GM12801 (cell line): Measurements from ENCODE around the gene TTC3.

ENCODE experiments used
- CTCF ChIP-seq: IDR thresholded peaks from one replicate; pipeline ENCODE4 v1.5.1; 2011; ENCODE audit warnings: control low read depth; ENCODE audit not compliant: insufficient read length; ENCODE audit errors: extremely low read depth

The TTC3 gene

GRCh38 chr21:37165586-37165985, 92.5 kb downstream of the TTC3 start:
- no peak for TF ChIP-seq CTCF

GRCh38 chr21:37166733-37167132, 93.7 kb downstream of the TTC3 start:
- TF ChIP-seq CTCF = no peak

- TF ChIP-seq CTCF = no peak
Measured at GRCh38 chr21:37168666-37169065, 95.6 kb downstream of the TTC3 start.

- TF ChIP-seq CTCF = no peak
Measured at GRCh38 chr21:37172646-37173045, 99.6 kb downstream of the TTC3 start.

GRCh38 chr21:37176716-37177115, 103.7 kb downstream of the TTC3 start:
- no peak for TF ChIP-seq CTCF

GRCh38 chr21:37181059-37181458, 108.0 kb downstream of the TTC3 start:
- no peak for TF ChIP-seq CTCF

- no peak for TF ChIP-seq CTCF
Measured at GRCh38 chr21:37182222-37182621, 109.2 kb downstream of the TTC3 start.

- no peak for TF ChIP-seq CTCF
Measured at GRCh38 chr21:37183749-37184148, 110.7 kb downstream of the TTC3 start.
